Activated CD8-positive, alpha-beta memory T cell treated with anti-CD3 and anti-CD28 coated beads, Interleukin-2, amount 10 ng/mL, durations not matched to agents 7 days and 5 days (primary cell): Measurements from ENCODE around the gene PARN. TPM values are rescaled to one million over a fixed set of nuclear protein-coding genes. Genes with fewer than 3 reads are reported as not detected.
"Not testable (repeated sequence)": the region's sequence is repeated elsewhere in the genome, so short reads cannot be mapped to it uniquely, and the experiment has no call there.

Source experiments
- ATAC-seq: fragments of 150-1000 bp; cut with Tn5 transposase; one replicate; pipeline ENCODE4 v1.10.0; 2021; ENCODE audit warnings: moderate library complexity
- CTCF ChIA-PET: fragments of 350-600 bp; sonication (Branson Sonifier 250); formaldehyde crosslinking; loops from one replicate; lab custom pipeline; 2021; ENCODE audit warnings: antibody characterized with exemption; lab: Charles Lee
- DNase-seq: peaks from one replicate; pipeline ENCODE4 v3.0.0-alpha.2; 2020
- H3K27ac Mint-ChIP-seq: one replicate; pipeline ENCODE4 v1.8.0; 2021; ENCODE audit warnings: mild to moderate bottlenecking, mixed read lengths
- H3K27me3 Mint-ChIP-seq: one replicate; pipeline ENCODE4 v1.8.0; 2021; ENCODE audit warnings: mixed read lengths
- H3K36me3 Mint-ChIP-seq: one replicate; pipeline ENCODE4 v1.8.0; 2021; ENCODE audit warnings: mild to moderate bottlenecking, mixed read lengths
- H3K4me1 Mint-ChIP-seq: one replicate; pipeline ENCODE4 v1.8.0; 2021; ENCODE audit warnings: mixed read lengths
- H3K4me3 Mint-ChIP-seq: one replicate; pipeline ENCODE4 v1.8.0; 2021; ENCODE audit warnings: mild to moderate bottlenecking, moderate library complexity, mixed read lengths
- H3K9me3 Mint-ChIP-seq: one replicate; pipeline ENCODE4 v1.8.0; 2022; ENCODE audit warnings: low read depth, mixed read lengths
- total RNA-seq, 2 experiments: library from RNA; stranded (reverse); gene quantifications; one replicate each; pipeline ENCODE4 v1.2.3, GENCODE V29; 2021

Gene PARN
- total RNA-seq, 2 experiments from 2014 or later, result 40.7 to 44.6 TPM

DNA sequence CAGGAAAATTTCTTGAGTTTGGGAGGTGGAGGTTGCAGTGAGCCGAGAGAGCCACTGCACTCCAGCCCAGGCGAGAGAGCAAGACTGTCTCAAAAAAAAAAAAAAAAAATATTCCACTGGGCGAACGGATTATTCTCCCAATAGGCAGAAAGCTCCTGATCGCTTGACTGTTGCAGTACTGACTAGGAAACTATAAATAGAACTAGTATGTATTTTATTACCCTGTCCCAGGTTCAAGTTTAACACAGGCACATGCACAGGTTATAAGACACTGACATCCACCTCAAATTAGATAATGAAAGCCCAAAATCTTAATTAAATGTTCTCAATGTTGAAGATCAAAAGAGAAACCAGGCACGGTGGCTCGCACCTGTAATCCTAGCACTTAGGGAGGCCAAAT, 11.5 kb downstream of the PARN start:
- no peak overlapping the region for H3K4me3 Mint-ChIP-seq
- peaks cover 38% of the 10 kb centered on the region for H3K36me3 Mint-ChIP-seq
- CTCF ChIA-PET, result no interaction called here
- DNase-seq, result no peak
- no peaks in the 10 kb centered on the region for H3K27me3 Mint-ChIP-seq
- ATAC-seq, result no peak
- H3K4me1 Mint-ChIP-seq, result no peaks in the 10 kb centered on the region
- H3K27ac Mint-ChIP-seq, result no peak overlapping the region
- no peaks in the 10 kb centered on the region for H3K9me3 Mint-ChIP-seq

DNA sequence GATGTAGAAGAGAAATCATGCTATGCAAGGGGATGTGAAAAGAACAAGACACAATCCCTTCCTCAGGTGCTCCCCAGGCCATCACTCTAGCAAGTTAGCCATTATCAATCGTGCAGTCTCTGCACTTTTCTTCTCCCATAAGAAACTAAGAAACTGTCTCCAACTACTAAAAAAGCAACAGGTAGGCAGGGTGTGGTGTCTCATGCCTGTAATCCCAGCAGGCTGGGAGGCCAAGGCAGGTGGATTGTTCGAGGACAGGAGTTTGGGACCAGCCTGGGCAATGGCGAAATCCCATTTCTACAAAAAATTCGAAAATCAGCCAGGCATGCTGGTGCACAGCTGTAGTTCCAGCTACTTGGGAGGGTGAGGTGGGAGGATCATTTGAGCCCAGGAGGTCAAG, 13.8 kb downstream of the PARN start:
- CTCF ChIA-PET, result no interaction called here
- H3K36me3 Mint-ChIP-seq, result peaks cover 36% of the 10 kb centered on the region

GRCh38 chr16:14613991-14614390, 16.1 kb downstream of the PARN start:
- H3K36me3 Mint-ChIP-seq, result peaks cover 39% of the 10 kb centered on the region
- no peaks in the 10 kb centered on the region for H3K9me3 Mint-ChIP-seq
- DNase-seq, result no peak
- H3K27me3 Mint-ChIP-seq, result no peaks in the 10 kb centered on the region
- CTCF ChIA-PET, result no interaction called here
- no peak overlapping the region for H3K27ac Mint-ChIP-seq
- no peaks in the 10 kb centered on the region for H3K4me1 Mint-ChIP-seq
- no peak overlapping the region for H3K4me3 Mint-ChIP-seq
- no peak for ATAC-seq

More for the DNA sequence above, 13.8 kb downstream of the PARN start:
- DNase-seq (no peak), ATAC-seq (no peak)
- H3K4me3 Mint-ChIP-seq, result no peak overlapping the region
- no peaks in the 10 kb centered on the region for H3K4me1 Mint-ChIP-seq
- H3K27ac Mint-ChIP-seq, result no peak overlapping the region
- no peaks in the 10 kb centered on the region for H3K9me3 Mint-ChIP-seq
- no peaks in the 10 kb centered on the region for H3K27me3 Mint-ChIP-seq

GRCh38 chr16:14611660-14612059, 18.4 kb downstream of the PARN start:
- H3K4me1 Mint-ChIP-seq, result no peaks in the 10 kb centered on the region
- H3K9me3 Mint-ChIP-seq, result no peaks in the 10 kb centered on the region
- DNase-seq, result no peak
- H3K27ac Mint-ChIP-seq, result no peak overlapping the region
- CTCF ChIA-PET, result no interaction called here
- no peak for ATAC-seq
- no peaks in the 10 kb centered on the region for H3K27me3 Mint-ChIP-seq
- peaks cover 45% of the 10 kb centered on the region for H3K36me3 Mint-ChIP-seq
- no peak overlapping the region for H3K4me3 Mint-ChIP-seq

DNA sequence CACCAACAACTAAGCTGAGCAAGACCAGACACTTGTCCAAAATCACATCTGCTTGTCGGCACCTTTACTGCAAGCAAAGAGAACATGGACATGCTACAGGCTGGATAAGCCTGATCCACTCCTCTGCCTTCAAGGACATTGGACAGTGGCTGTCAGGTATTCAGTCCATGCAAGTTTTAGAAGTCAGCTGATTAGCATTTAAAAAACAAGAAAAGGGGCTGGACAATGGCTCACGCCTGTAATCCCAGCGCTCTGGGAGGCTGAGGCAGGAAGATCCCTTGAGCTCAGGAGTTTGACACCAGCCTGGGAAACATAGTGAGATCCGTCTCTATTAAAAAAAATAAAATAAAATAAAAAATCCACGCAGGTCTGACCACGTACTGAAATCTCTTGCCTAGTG, 20.3 kb downstream of the PARN start:
- Mint-ChIP-seq H3K27ac (no peak overlapping the region), H3K4me1 (no peaks in the 10 kb centered on the region), H3K4me3 (no peak overlapping the region), H3K36me3 (peaks cover 42% of the 10 kb centered on the region), H3K27me3 (no peaks in the 10 kb centered on the region), H3K9me3 (no peaks in the 10 kb centered on the region)
- CTCF ChIA-PET, result no interaction called here
- ATAC-seq (no peak), DNase-seq (no peak)

DNA sequence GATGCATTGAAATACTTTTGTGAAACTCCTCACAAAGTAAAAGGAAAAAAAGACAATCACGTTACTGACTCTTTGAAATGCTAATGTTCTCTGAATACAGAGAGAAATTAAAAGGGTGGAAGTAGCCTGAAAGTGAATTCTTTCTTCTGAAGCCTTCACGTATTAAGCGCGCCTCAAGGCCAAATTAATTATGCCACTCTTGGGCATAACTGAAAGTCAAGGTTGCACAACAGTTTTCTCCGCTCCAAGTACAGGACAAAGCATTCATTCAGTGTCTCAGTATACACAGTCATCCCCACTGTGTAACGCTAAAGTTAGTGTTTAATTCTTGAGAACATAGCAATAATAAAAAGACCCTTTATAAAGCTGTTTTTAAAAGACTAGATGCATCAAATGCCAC, 21.5 kb downstream of the PARN start:
- Mint-ChIP-seq H3K36me3 (peaks cover 42% of the 10 kb centered on the region), H3K4me3 (no peak overlapping the region), H3K9me3 (no peaks in the 10 kb centered on the region), H3K4me1 (no peaks in the 10 kb centered on the region), H3K27me3 (no peaks in the 10 kb centered on the region), H3K27ac (no peak overlapping the region)
- ATAC-seq (no peak), DNase-seq (no peak)
- CTCF ChIA-PET, result interaction anchor here (1.2 kb wide), 1 partner anchor 377 kb away, joined by 3 read pairs; no protein-coding TSS in a partner anchor

- no peak for DNase-seq
- Mint-ChIP-seq H3K27ac (no peak overlapping the region), H3K36me3 (peaks cover 43% of the 10 kb centered on the region), H3K4me3 (no peak overlapping the region), H3K4me1 (no peaks in the 10 kb centered on the region), H3K27me3 (no peaks in the 10 kb centered on the region), H3K9me3 (no peaks in the 10 kb centered on the region)
- no peak for ATAC-seq
- CTCF ChIA-PET, result interaction anchor here (1.2 kb wide), 1 partner anchor 376 kb away, joined by 3 read pairs; no protein-coding TSS in a partner anchor
These were observed 21.9 kb downstream of the PARN start for GRCh38 chr16:14608111-14608566.

DNA sequence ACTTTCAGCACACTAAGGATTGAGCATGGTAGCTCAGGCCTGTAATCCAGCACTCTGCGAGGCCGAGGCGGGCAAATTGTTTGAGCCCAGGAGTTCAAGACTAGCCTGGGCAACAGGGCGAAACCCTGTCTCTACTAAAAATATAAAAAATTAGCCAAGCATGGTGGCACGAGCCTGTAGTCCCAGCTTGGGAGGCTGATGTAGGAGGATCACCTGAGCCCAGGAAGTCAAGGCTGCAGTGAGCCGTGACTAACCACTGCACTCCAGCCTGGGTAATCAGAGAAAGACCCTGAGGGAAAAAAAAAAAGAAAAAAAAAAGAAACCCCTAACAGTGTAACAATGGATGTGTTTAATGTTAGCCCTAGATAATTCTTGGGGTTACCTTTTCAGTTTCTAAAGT, 24.0 kb downstream of the PARN start:
- no peak overlapping the region for H3K4me3 Mint-ChIP-seq
- H3K36me3 Mint-ChIP-seq, result peaks cover 45% of the 10 kb centered on the region
- no peaks in the 10 kb centered on the region for H3K27me3 Mint-ChIP-seq
- H3K9me3 Mint-ChIP-seq, result no peaks in the 10 kb centered on the region
- DNase-seq, result no peak
- CTCF ChIA-PET, result interaction anchor here (0.7 kb wide), 1 partner anchor 19 kb away, joined by 3 read pairs; no protein-coding TSS in a partner anchor
- ATAC-seq, result no peak
- no peaks in the 10 kb centered on the region for H3K4me1 Mint-ChIP-seq
- no peak overlapping the region for H3K27ac Mint-ChIP-seq

GRCh38 chr16:14602443-14602963, 27.6 kb downstream of the PARN start:
- Mint-ChIP-seq H3K4me1 (no peaks in the 10 kb centered on the region), H3K27ac (no peak overlapping the region), H3K27me3 (no peaks in the 10 kb centered on the region), H3K36me3 (peaks cover 47% of the 10 kb centered on the region), H3K9me3 (no peaks in the 10 kb centered on the region), H3K4me3 (no peak overlapping the region)
- CTCF ChIA-PET, result interaction anchor here (1.0 to 1.1 kb wide), 2 partner anchors 8 to 142 kb away, joined by 3 read pairs; no protein-coding TSS in a partner anchor
- ATAC-seq, result no peak
- no peak for DNase-seq

DNA sequence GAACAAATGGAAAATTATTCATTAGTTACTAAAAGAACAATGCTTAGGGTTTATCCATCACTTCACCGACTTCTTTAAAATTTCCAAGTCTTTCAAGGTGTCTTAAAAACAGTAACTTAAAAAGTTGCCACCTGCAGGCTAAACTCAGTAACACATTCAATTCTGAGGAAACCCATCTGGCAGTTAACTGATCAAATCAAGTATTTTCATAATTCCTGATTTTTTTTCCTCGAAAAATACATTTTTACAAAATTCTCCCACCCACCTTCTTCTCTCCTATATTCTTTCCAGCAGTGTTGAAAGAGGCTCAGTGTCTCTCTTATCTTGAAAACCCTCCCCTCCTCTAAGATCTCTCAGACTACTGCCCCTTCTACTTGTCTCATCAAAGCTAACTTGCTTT, 29.9 kb downstream of the PARN start:
- no peaks in the 10 kb centered on the region for H3K4me1 Mint-ChIP-seq
- no peaks in the 10 kb centered on the region for H3K9me3 Mint-ChIP-seq
- H3K27me3 Mint-ChIP-seq, result no peaks in the 10 kb centered on the region
- ATAC-seq (no peak), DNase-seq (no peak)
- no peak overlapping the region for H3K4me3 Mint-ChIP-seq
- no peak overlapping the region for H3K27ac Mint-ChIP-seq
- CTCF ChIA-PET, result interaction anchor here (0.9 kb wide), 1 partner anchor 681 kb away, joined by 3 read pairs; the partner anchor contains the start of gene ERCC4
- peaks cover 47% of the 10 kb centered on the region for H3K36me3 Mint-ChIP-seq

DNA sequence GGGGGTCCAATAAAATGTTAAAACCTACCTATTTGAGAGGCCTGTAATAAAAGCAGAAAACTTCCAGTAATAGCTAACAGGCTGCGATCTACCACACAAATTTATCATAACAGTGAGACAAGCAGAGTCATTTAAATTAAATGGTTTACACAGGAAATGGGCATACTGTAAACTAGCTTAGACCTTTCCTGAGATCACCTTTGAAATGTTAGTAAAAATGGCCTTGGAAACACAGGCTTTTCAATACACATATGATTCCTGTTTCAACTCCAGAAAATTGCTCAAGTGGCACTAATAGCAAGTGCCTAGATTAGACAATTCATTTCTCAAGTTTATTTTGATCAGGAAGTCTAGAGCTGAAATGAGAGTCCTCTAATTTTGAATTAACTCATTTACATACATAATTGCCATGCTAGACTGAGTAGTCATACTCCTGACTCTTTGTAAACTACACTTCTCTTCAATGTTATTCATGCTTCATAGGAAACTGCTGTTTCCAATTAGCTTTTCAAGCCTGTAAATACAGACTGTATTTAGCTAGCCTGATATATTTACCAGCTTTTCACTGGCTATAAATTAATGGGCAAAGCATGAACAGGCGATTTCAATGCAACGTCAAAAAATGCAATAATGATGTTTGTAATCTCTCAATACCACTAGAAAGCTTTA, 43.3 kb downstream of the PARN start:
- ATAC-seq (no peak), DNase-seq (no peak)
- no peaks in the 10 kb centered on the region for H3K9me3 Mint-ChIP-seq
- CTCF ChIA-PET, result interaction anchor here (0.6 to 0.9 kb wide), 2 partner anchors 58 to 337 kb away, joined by 3 read pairs; no protein-coding TSS in a partner anchor
- no peaks in the 10 kb centered on the region for H3K27me3 Mint-ChIP-seq
- H3K4me3 Mint-ChIP-seq, result no peak overlapping the region
- H3K36me3 Mint-ChIP-seq, result peaks cover 44% of the 10 kb centered on the region
- H3K4me1 Mint-ChIP-seq, result peaks cover 11% of the 10 kb centered on the region
- peak overlapping the region; percentile 18 for H3K27ac Mint-ChIP-seq

DNA sequence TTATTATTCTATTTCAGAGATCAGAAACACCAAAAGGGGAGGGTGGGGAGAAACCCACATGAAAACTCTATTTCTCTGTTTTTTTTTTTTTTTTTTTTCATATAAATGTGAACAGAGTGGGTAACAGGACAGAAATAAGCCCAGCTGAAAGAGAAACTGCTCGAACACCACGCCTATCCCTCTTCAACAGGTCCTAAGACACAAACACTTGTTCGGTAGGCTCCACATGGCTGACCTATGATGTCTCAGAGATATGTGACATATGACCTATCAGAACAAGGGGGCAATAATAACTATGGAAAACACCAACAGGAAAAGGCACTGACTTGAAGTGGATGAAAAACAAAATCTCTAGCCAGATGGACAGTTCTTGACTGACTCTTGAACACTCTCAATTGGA, 44.8 kb downstream of the PARN start:
- H3K27ac Mint-ChIP-seq, result no peak overlapping the region
- no peak overlapping the region for H3K4me3 Mint-ChIP-seq
- H3K36me3 Mint-ChIP-seq, result peaks cover 44% of the 10 kb centered on the region
- CTCF ChIA-PET, result no interaction called here
- ATAC-seq (no peak), DNase-seq (no peak)
- no peaks in the 10 kb centered on the region for H3K9me3 Mint-ChIP-seq
- H3K27me3 Mint-ChIP-seq, result no peaks in the 10 kb centered on the region
- H3K4me1 Mint-ChIP-seq, result peaks cover 11% of the 10 kb centered on the region

DNA sequence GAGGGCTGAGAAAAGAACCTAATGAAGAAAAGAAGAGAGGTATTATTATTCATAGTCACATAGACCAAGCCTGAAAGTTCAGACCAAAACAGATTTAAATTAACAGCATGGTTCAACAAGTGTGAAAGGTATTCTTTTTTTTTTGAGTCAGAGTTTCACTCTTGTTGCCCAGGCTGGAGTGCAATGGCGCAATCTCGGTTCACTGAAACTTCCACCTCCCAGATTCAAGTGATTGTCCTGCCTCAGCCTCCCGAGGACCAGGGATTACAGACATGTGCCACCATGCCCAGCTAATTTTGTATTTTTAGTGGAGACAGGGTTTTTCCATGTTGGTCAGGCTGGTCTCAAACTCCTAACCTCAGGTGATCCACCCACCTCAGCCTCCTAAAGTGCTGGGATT, 49.1 kb downstream of the PARN start:
- not testable (repeated sequence) for H3K27ac Mint-ChIP-seq, H3K4me3 Mint-ChIP-seq, H3K9me3 Mint-ChIP-seq, H3K27me3 Mint-ChIP-seq, H3K4me1 Mint-ChIP-seq, ATAC-seq, DNase-seq
- CTCF ChIA-PET, result interaction anchor here (0.6 kb wide), 1 partner anchor 10 kb away, joined by 3 read pairs; no protein-coding TSS in a partner anchor
- peaks cover 43% of the 10 kb centered on the region for H3K36me3 Mint-ChIP-seq

GRCh38 chr16:14579266-14579665, 50.8 kb downstream of the PARN start:
- peaks cover 2% of the 10 kb centered on the region for H3K4me1 Mint-ChIP-seq
- H3K27me3 Mint-ChIP-seq, result no peaks in the 10 kb centered on the region
- no peak overlapping the region for H3K4me3 Mint-ChIP-seq
- H3K9me3 Mint-ChIP-seq, result no peaks in the 10 kb centered on the region
- no peak overlapping the region for H3K27ac Mint-ChIP-seq
- H3K36me3 Mint-ChIP-seq, result peaks cover 53% of the 10 kb centered on the region
- CTCF ChIA-PET, result no interaction called here
- DNase-seq, result no peak
- ATAC-seq, result no peak
